ENCODE data around the gene SMO.
"Not testable (repeated sequence)": the region's sequence is repeated elsewhere in the genome, so short reads cannot be mapped to it uniquely, and the experiment has no call there.

Gene SMO

DNA sequence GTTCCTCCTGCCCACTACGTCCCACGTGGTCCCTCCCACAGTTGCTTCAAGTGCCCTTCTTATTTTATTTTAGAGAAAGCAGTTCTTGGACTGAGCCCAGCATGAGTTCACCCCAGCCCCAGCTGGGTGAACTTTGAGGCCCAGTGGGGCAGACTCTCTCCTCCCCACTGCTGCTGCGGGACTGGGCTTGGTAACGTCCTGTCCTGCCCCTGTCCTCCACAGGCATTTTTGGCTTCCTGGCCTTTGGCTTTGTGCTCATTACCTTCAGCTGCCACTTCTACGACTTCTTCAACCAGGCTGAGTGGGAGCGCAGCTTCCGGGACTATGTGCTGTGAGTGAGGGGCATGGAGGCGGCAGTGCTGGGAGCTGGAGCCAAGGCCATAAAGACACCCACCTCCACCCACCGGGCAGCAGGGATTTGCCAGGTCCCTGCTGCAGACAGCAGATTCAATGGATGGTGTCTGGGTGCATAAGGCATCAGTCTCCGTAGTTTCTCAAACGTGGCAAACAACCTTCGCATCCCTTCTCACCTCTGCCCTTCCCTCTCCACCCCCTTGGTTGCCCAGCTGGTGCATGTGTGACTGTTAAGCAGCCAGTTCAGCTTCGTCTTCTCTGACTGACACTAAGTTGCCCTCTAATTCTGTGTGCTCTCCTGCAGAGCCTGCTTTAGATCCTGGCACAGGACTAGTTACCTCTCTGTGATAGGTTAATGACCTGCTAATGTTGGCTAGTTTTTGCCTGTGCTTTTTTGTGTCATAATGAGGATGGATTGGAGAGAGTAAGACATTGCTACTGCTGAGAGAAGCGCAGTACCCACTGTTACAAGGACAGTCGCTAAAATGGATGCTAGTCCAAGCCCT, 20.9 kb downstream of the SMO start:
- DNase-seq (ENCODE audit: low read depth in 2 of 2): no peak

DNA sequence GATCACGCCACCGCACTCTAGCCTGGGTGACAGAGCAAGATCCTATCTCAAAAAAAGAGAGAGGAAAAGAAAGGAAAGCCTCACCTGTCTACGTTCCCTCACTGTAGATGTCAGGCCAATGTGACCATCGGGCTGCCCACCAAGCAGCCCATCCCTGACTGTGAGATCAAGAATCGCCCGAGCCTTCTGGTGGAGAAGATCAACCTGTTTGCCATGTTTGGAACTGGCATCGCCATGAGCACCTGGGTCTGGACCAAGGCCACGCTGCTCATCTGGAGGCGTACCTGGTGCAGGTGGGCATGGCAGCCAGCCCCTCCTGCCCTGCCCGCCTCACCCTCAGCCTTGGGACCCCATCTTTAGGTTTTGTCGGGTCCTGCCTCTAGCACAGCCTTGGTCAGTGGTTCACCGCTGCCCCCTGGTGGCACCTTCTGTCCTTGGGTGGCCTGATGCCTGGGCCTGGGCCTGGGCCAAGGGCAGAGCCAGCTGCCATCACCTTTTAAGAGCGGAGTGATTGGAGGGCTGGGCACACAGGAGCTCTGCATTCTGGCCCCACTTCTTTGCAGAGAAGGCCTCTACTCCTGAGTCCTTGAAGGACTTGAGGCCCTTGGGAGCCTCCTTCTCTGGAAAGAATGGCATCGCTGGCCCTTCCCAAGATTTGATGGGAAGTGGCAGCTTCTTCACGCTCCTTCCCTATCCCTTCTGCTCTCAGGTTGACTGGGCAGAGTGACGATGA, 22.0 kb downstream of the SMO start:
- peak; percentile 28 to 33 for DNase-seq (ENCODE audit: low read depth in 2 of 2)

DNA sequence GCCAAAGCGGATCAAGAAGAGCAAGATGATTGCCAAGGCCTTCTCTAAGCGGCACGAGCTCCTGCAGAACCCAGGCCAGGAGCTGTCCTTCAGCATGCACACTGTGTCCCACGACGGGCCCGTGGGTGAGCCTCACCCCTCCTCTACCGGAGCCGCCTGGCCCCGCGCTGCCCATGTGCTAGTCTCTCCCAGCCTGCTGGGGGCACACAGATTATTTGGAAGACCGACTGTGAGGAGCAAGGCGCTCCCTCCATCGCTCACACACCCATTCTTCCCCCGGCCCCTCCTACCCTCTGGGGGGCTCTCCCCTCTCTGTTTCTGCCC, 22.5 kb downstream of the SMO start:
- DNase-seq (ENCODE audit: low read depth in 2 of 2): no peak

DNA sequence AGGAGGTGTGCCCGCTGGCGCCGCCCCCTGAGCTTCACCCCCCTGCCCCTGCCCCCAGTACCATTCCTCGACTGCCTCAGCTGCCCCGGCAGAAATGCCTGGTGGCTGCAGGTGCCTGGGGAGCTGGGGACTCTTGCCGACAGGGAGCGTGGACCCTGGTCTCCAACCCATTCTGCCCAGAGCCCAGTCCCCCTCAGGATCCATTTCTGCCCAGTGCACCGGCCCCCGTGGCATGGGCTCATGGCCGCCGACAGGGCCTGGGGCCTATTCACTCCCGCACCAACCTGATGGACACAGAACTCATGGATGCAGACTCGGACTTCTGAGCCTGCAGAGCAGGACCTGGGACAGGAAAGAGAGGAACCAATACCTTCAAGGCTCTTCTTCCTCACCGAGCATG, 23.7 kb downstream of the SMO start:
- no peak for DNase-seq (ENCODE audit: low read depth in 2 of 2)

DNA sequence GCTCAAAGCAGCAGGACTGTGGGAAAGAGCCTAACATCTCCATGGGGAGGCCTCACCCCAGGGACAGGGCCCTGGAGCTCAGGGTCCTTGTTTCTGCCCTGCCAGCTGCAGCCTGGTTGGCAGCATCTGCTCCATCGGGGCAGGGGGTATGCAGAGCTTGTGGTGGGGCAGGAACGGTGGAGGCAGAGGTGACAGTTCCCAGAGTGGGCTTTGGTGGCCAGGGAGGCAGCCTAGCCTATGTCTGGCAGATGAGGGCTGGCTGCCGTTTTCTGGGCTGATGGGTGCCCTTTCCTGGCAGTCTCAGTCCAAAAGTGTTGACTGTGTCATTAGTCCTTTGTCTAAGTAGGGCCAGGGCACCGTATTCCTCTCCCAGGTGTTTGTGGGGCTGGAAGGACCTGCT, 24.2 kb downstream of the SMO start:
- DNase-seq (ENCODE audit: low read depth in 2 of 2): no peak

DNA sequence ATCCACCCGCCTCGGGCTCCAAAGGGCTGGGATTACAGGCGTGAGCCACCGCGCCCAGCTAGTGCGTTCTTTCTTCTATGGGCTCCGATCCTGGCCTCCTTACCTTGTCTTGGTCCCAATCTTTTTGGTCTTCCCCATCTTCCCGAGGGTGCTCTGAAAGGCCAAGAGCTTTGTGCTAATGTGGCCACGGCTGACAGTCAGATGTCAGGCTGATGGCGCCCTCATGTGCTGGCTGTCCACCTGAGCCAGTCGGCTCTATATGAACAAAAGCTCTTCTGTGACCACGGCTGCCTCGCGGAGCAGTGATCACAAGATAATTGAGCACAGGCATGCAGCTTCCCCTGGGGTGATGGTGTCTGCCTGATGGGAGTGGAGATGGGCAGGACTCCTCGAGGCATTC, 25.4 kb downstream of the SMO start:
- DNase-seq (ENCODE audit: low read depth in 2 of 2): no peak

DNA sequence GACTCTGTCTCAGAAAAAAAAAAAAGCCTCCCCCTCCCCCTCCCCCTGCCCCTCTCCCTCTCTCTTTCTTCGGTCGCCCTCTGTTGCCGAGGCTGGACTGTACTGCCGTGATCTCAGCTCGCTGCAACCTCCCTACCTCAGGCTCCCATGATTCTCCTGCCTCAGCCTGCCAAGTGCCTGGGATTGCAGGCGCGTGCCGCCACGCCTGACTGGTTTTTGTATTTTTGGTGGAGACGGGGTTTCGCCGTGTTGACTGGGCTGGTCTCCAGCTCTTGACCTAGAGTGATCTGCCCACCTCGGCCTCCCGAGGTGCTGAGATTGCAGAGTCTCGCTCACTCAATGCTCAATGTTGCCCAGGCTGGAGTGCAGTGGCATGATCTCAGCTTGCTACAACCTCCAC, 27.3 kb downstream of the SMO start:
- not testable (repeated sequence) for DNase-seq (ENCODE audit: low read depth in 2 of 2)

DNA sequence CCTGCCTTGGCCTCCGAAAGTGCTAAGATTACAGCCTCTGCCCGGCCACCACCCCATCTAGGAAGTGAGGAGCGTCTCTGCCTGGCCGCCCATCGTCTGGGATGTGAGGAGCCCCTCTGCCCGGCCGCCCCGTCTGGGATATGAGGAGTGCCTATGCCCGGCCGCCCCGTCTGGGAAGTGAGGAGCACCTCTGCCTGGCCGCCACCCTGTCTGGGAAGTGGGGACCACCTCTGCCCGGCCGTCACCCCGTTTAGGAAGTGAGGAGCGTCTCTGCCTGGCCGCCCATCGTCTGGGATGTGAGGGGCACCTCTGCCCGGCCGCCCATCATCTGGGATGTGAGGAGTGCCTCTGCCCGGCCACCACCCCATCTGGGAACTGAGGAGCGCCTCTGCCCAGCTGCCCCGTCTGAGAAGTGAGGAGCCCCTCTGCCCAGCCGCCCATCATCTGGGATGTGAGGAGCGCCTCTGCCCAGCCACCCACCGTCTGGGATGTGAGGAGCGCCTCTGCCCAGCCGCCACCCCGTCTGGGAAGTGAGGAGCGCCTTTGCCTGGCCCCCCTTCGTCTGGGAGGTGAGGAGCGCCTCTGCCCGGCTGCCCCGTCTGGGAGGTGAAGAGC, 27.8 kb downstream of the SMO start:
- DNase-seq (ENCODE audit: low read depth in 2 of 2): not testable (repeated sequence)

DNA sequence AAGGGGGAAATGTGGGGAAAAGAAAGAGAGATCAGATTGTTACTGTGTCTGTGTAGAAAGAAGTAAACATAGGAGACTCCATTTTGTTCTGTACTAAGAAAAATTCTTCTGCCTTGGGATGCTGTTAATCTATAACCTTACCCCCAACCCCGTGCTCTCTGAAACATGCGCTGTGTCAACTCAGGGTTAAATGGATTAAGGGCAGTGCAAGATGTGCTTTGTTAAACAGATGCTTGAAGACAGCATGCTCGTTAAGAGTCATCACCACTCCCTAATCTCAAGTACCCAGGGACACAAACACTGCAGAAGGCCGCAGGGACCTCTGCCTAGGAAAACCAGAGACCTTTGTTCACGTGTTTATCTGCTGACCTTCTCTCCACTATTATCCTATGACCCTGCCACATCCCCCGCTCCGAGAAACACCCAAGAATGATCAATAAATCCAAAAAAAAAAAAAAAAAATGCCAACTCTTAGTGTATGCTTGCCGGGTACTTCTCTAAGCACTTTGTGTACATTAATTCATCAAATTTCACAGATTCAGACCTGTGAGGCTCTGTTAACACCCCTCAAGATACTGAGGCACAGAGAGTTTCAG, 28.5 kb downstream of the SMO start:
- not testable (repeated sequence) for DNase-seq (ENCODE audit: low read depth in 2 of 2)

DNA sequence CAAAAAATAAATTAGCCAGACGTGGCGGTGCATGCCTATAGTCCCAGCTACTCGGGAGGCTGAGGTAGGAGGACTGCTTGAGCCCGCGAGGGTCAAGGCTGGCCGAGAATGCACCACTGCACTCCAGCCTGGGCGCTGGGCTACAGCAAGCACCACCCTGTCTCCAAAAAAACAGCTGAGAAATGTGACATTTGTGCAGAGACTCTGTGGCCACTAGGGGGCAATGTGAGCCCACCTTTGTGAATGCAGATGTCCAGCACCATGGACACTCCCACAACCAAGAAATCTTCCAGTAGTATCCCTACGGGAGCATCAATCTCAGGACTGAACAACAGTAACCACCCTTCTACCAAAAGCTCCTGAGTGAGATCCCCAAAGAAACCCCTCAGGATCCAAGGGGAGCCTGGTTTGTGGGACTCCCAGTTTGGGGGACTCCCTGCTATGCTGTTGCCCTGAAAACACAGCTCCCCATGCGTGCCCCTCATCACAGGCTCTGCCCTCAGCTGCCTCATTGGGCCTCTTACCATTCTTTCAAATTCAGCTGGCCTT, 30.2 kb downstream of the SMO start:
- DNase-seq (ENCODE audit: low read depth in 2 of 2): peak; percentile 57 to 63

DNA sequence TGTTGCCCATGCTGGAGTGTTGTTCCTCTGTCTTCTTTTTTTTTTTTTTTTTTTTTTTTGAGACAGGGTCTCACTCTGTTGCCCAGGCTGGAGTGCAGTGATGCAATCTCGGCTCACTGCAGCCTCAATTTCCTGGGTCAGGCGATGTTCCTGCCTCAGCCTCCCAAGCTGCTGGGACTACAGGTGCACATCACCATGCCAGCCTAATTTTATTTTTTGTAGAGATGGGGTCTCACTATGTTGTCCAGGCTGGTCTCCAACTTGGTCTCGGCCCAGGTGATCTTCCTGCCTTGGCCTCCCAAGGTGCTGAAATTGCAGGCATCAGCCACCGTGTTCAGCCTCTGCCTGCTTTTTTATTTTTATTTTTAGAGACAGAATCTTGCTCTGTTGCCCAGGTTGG, 30.7 kb downstream of the SMO start:
- not testable (repeated sequence) for DNase-seq (ENCODE audit: low read depth in 2 of 2)

DNA sequence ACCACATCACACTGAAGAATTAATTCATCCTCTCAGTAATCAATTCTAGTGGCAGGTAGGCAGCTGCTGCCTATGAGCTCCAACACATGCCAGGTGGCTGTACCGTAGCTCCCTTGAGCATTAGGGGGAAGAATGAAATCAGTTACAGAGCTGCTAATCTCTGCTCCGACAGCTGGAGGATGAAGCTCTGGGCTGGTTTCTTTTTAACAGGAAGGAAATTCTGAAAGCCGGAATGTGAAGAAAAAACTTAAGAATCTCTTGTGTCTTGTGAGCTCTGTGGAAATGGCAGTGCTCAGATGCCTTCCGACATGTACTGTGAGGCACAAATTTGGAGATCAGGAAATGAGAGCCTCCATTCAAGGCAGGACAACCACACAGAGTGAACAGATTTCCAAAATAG, 33.6 kb downstream of the SMO start:
- no peak for DNase-seq (ENCODE audit: low read depth in 2 of 2)

DNA sequence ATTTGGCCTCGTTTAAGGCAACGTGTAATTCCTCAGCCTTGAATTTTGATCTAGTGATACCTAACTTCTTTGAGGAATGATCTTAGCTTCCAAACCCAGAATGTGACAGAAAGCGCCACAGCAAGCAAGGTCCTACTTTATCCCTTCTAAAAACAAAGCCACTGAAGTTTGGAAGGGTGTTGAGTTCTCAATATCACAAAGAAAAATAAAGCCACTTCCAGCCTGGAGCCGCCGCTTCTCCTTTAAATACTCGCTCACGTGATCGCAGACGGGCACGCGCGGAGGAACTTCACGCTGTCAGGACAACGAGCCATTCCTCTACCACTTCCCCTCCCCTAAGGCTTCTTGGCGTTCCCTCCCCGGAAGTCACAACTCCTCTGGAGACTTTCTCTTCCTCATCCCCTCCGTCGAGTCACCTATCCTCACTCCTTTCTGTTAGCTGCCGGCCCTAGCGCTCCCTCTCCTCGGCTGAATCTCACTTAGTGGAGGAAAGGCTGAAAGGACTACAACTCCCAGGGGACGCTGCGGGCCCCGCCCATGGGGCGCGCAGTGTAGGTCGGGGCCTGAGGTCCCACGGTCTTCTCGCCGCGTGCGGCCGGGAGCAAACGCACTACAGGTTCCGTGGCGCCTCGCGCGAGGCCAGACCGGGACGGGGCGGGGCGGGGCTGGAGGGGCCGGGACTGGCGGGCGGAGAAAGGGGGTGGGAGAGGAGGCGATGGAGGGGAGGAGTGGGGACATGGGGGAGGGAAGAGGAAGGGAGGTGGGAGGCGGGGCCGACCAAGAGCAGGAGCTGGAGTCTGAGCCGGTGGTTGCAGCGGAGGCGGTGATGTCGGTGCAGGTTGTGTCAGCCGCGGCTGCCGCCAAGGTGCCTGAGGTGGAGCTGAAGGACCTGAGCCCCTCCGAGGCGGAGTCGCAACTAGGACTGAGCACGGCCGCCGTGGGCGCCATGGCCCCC, 36.1 kb downstream of the SMO start, which contains the start of gene AHCYL2:
Gene AHCYL2, plus strand, starts transcription at position 780 of the 955 bp plus-strand sequence.
- peak; percentile 96 to 99 for DNase-seq (ENCODE audit: low read depth in 2 of 2)

DNA sequence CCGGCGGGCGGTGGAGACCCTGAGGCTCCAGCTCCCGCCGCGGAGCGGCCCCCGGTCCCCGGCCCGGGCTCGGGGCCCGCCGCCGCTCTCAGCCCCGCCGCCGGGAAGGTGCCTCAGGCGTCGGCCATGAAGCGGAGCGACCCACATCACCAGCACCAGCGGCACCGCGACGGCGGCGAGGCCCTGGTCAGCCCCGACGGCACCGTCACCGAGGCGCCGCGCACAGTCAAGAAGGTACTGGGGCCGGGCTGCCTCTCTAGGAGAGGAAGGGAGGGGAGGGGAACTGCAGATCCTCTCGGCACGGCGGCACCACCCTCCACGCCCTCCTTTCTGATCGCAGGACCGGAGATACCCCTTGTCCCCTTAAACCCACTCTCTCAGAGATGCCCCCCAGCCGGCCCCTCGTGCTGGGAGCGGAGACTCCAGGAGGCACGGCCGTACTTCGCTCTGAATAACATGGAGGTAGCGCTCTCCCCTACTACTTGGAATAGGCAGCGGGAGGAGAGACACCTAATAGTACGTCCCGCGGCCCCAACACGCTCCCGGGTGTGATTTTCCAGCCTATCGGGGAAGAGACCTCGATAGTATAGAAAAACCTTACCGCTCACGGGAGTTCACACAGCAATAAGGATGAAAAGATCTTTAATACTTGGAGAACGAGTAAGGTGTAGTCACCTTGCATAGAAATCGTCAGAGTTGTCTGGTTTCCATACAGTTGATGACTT, 36.9 kb downstream of the SMO start:
- peak; percentile 13 to 46 for DNase-seq (ENCODE audit: low read depth in 2 of 2)

DNA sequence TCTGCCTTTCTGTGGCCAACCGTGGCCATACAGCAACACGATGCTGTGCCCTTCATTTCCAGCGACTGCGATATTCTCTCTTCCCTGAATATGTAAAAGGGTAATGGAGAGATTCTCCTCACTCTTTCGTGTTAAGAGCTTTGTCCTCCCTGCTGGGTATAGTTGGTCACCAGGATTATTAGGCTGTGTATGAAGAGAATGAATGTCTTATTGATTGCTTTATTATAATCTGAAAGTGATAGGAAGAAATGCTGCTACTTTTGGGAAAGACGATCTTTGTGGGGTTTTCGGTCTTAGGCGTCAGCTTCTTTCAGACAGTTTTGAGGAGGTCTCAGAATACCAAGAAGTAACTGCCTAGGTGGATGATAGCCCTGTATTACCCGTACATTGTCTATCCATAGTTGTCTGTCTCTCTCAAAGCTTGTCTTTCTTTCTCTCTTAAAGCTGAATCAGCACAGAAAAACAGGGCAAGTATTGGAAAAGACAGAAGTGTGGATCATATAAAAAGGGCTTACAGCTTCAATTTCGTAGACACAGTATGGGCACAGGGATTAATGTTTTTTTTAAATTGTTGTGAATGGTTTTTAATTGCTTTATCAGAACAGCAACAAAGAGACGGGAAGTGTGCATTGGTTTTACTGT, 37.6 kb downstream of the SMO start:
- no peak for DNase-seq (ENCODE audit: low read depth in 2 of 2)

DNA sequence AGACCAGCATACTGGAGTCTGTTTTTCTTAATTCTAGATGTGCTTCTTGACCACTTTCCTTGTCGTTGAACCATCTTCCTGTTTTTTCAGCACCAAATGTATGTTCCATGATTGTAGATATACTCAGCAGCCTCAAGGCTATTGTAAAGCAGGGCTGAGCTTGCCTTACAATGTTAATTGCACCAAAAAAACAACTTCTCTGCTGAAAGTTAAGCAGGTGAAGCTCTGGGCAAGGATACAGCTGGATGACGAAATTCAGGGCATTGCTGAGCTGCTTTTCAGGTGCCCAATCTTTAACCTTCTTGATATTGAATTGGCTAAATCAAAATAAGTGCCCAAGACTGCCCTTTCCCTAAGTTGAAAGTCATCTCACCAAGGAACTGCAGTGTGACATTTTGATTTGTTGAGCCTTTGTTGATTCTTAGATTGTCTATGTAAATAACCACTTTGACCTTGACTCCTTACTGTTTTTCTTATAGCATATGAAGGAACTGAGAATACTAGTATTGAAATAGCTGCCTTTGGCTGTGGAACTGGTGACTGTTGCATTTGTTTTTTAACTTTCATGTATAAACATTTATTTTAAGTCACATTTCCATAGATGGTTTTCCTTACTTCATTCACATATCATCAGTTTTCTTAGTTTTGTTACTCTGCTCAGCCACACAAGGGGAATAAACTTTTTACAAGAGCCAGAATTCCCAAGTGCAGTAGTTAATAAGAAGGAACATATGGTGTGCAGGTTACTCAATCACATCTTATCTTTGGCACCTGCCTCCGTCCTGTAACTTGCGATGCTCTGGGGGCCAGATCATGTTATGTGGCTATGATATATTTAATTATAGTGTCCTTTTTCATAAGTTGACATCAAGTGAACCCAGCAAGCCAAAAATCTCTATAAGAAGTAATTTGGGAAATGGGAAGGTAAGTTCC, 39.5 kb downstream of the SMO start:
- DNase-seq (ENCODE audit: low read depth in 2 of 2): no peak

DNA sequence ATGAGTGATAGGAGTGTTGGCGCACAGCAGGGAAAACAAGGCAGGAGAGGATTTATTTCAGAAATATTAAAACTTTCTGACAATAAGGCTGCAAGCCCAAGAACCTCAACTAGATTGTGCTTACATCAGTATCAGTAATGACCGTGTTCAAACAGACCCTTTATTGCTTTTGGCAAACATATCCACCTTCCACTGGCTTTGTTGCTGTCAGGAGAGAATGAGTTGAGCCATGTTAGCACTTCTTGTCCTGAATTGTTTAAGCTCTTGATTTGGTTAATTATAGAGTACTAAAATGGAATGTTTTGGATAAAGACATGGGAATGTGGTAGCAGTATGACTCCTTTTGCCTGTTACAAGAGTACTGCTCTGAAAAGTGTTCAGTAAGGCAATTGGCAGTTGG, 40.2 kb downstream of the SMO start:
- DNase-seq (ENCODE audit: low read depth in 2 of 2): no peak

DNA sequence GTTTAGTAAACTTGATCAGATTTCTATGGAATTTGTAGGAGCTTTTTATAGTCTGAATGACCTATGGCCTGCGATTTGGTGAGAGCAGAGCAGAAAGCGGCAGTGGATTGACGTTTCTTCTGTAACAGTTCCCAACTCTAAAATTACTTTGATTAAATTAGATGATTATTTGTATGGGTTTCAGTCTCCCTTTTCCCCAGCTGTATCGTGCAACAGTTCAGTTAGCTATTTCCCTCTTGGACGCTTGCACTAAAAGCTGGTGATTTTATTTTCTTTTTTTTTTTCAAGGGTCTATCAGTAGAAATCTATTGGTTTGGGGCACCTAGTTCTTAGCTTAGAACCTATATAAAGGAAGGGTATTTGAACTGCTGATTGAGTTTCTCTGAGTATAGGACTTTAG, 43.2 kb downstream of the SMO start:
- no peak for DNase-seq (ENCODE audit: low read depth in 2 of 2)

DNA sequence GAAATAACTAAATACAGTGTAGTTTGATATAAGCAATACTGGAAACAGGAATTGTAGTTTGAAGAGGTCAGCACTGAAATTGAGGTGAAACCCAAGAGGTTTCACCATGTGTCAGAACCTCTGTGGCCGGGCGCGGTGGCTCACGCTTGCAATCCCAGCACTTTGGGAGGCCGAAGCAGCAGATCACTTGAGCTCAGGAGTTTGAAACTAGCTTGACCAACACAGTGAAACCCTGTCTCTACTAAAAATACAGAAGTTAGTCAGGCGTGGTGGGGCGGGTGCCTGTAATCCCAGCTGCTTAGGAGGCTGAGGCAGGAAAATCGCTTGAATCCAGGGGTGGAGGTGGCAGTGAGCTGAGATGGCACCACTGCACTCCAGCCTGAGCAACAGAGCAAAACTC, 50.1 kb downstream of the SMO start:
- no peak for DNase-seq (ENCODE audit: low read depth in 2 of 2)

Measured in stimulated activated CD8-positive, alpha-beta memory T cell treated with anti-CD3 and anti-CD28 coated beads, Interleukin-7, amount 100 ng/mL, for 4 hours (primary cell).